Measurements from ENCODE around the gene MLH3.
A peak's percentile ranks its signal among the peaks of the same experiment; 100 is the strongest.
"Not testable (repeated sequence)": the region's sequence is repeated elsewhere in the genome, so short reads cannot be mapped to it uniquely, and the experiment has no call there.

MLH3 gene

DNA sequence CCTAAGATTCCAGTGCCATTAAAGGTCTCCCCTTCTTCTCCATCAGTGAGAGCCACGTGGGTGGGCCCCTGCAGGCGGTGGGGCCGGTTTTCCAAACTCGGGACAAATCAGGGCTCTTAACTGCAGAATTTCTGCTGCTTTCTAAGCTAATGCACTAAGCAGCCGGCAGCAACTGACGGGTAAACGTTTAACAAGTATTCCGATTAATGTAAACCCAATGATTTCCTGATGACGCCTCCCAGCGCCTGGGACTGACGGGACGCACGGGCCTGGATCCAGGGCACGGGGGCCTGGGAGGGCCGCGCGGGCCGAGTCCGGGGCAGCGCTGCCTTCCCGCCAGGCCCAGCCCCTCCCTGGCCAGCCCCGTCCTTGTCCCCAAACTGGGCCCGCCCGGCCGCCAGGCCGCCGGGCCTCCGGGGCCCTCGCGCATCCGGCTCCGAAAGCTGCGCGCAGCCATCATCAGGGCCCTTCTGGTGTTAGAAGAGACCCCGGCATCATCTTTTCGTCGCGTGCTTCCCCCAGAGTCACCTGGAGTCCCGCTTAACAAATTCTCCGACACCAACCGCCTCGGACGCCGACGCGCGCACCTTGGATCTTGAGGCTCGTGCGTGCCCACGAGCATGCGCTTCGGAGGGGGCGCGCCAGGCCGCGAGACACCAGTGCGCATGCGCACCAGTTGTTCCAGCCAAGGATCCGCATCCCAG, at the start of gene MLH3:
Gene MLH3, minus strand, starts transcription at position 616 of the 704 bp plus-strand sequence. CDS start 1,812 bp downstream, outside the sequence.
- peak; percentile 87 for DNase-seq

DNA sequence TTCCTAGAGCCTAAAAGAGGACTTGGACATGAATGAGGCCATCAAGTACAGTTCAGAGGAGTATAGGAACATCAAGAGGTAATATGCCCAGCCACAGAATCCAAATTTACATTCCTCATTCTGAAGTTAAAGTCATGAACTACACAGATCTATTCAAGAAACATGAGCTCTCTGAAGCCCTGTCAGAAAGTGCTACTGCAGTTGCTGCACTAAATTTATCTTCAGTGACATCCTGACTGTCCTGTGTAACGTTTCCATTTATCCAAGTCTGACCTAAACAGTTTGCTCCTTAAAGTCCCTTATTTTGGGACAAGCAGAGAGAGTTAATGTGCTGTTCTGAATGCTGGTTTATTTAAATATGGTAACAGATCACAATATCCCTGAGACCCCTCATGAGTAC, 47.4 kb upstream of the MLH3 start:
- no peak for DNase-seq

GRCh38 chr14:75098212-75098611, 46.9 kb upstream of the MLH3 start:
- no peak for DNase-seq

- DNase-seq, result no peak
Observed at GRCh38 chr14:75096959-75097358, 45.7 kb upstream of the MLH3 start.

- no peak for DNase-seq
Observed at GRCh38 chr14:75095690-75096089, 44.4 kb upstream of the MLH3 start.

- no peak for DNase-seq
Observed at GRCh38 chr14:75094896-75095295, 43.6 kb upstream of the MLH3 start.

- DNase-seq, result no peak
Observed at GRCh38 chr14:75092698-75093097, 41.4 kb upstream of the MLH3 start.

DNA sequence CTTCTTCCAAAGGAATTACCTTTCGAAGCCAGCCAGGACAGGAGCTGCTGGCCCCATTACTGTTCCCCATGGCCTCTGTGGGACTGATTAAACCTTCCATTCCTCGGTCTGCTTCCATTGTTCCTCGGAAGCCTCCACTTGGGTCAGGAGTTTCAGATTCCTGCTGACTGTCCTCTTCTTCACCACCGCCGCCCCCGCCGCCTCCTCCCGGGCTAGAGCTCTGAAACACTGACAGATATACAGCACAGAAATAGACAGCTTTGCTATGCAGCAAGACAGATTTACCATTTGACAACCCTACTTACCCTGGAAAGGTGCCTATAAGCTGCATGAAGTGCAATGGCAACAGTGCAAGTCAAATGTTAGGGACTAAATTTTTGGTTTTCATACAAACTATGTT, 40.0 kb upstream of the MLH3 start:
- no peak for DNase-seq

GRCh38 chr14:75090353-75090752, 39.1 kb upstream of the MLH3 start:
- no peak for DNase-seq

- peak; percentile 36 for DNase-seq
Observed at GRCh38 chr14:75088566-75089373, 37.5 kb upstream of the MLH3 start.

DNA sequence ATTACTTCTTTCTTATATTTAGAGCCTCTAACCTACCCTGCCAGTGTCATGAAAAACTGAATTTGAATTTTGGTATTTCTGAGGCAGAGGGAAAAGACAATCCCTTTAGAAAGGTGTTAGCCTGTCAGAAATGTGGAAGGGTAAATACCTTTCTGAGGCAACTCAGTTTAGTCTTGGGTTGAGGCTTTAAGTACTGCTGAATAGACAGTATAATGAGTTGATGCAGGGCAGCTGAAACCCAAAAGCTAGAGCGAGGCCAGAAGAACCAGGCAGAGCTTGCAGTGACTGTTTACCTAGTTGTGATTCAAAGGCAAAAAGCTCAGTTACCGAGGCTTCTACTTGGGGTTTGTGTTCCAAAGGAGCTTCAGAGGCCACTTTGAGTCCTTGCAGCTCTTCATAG, 36.9 kb upstream of the MLH3 start:
- DNase-seq, result no peak

DNA sequence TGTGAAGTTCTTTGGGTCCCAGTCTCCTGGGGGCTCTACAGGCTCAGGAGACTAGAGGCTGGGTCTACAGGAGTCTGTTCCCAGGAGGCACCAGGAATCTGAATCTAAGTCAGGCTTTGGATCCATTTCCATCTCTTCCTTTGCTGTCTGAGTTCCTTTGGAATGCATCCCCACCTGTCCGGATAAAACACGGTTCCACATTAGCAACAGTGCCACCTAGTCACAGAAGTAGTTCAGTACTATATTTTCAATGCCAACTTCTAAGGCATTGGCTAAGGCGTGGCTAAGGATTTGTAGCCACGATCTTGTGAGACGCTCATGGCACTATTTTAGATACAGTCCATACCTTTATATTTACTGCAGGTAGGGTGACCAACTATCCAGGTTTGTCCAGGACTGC, 33.2 kb upstream of the MLH3 start:
- no peak for DNase-seq

GRCh38 chr14:75083271-75083670, 32.0 kb upstream of the MLH3 start:
- no peak for DNase-seq

DNA sequence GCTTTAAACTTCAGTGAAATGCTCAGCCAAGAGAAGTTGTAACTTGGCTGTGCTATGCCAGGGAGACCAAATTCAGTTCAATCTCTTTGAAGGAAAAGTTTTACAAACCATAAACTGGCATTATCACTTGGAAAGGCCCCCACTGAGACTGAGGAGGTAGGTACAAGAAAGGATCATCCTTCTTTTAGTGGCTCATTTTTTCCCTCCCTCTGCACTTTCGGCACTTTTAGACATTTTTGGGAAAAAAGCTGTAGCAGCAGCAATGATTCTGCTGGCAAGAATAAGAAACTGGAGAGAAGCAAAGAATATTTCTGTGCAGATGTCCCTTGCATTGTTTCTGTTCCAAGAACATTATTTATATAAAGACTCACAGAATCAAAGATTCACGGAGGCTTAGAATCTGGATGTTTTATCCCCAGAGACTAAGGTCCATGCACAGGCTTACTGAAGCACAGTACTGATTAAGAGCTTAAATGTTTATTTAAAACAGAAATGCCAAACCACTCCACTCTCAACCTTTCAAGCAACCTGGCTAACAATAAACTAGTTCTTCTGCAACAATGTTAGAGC, 30.5 kb upstream of the MLH3 start:
- DNase-seq, result no peak

GRCh38 chr14:75079521-75079920, 28.3 kb upstream of the MLH3 start:
- DNase-seq, result no peak

GRCh38 chr14:75077794-75078193, 26.5 kb upstream of the MLH3 start:
- DNase-seq, result no peak

DNA sequence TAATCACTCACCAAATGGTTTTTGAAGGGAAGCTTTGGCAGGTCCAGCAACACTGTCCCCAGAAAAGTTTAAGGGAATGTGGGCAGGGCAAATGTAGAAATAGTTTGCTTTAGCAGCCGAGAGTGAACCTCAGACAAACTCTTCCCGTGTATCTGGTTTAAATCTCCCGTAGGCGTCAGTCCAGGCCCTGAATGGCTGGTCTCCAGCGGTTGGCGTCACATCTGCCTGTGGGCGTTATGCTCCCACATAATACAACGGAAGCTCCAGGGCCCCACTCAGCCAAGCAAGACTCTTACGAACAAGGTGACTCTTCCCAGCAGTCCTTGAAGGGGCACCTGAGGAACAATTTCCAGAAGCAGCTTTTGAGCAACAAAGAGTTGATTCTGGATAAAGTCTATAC, 19.1 kb upstream of the MLH3 start:
- peak; percentile 72 for DNase-seq

GRCh38 chr14:75069811-75070145, 18.5 kb upstream of the MLH3 start:
- no peak for DNase-seq

DNA sequence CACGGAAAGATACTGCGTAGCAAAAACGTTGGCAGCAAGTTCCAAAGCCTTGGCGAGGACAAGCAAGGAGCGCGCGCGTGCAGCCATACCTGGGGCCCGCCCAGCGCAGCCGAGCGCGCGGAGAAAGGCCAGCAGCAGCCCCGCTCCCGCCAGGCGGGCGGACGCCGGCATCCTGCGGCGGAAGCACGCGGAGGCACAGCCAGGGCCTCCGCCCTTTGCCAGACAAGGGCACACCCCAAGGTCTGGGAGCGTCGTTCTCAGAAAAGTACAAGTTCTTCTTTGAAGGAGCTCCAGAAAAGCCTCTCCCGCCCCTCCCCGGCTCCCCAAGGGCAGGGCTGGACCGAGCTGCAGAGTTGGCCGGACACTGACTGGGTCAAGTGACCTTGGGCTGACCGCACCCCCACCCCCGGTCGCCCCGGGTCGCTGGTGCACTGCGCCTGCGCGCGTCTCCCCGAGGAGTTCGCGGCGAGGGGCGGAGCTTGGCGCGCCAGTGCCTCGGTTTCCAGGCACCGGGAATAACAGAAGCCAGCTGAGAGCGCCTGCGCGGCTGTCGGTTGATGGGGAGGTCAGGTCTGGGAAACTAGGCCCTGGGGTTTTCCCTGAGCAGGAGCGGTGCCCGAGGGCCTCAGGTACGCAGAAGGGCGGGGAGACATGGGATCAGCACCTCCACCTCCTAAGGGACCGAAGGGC, 18.0 kb upstream of the MLH3 start, which contains the start of gene ZC2HC1C:
Gene ZC2HC1C, plus strand, starts transcription at position 521 of the 690 bp plus-strand sequence. CDS start 933 bp downstream, outside the sequence.
- DNase-seq, result peak; percentile 96

DNA sequence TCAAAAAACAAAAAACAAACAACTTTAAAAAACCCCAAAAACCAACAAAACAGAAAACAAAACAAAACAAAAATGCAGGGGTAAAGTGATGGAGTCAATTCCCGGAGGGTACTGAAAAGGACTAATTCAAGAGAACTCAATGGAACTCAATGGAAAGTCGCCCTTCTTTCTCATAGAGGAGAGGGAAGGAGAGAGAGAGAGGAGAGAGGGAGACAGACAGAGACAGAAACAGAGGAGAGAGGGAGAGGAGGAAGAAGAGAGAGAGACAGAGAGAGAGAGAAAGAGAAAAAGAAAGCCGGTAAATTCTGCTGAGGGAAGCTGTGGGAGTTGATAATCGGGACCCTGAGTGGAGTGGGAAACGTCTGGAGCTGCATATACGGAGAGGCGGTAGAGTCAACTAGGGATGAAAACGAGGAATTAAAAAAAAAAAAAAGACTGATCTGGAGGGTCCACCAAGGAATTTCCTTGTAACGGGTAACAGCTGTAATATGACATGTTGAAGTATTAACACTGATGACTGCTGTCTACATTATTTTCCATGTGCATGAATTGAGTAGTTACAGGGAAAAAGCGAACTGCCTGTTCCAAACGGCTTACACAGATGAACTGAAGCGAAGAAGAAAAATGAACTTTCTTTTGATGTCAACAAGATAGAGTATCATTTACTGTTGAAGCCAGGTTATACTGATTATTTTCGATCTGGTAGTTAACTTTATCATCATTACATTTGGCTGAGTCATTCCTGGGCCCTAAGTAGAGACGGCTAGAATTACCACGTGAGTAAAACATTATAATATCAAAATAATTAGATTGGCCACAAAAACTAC, 17.2 kb upstream of the MLH3 start:
- no peak for DNase-seq

GRCh38 chr14:75067765-75068164, 16.5 kb upstream of the MLH3 start:
- not testable (repeated sequence) for DNase-seq

DNA sequence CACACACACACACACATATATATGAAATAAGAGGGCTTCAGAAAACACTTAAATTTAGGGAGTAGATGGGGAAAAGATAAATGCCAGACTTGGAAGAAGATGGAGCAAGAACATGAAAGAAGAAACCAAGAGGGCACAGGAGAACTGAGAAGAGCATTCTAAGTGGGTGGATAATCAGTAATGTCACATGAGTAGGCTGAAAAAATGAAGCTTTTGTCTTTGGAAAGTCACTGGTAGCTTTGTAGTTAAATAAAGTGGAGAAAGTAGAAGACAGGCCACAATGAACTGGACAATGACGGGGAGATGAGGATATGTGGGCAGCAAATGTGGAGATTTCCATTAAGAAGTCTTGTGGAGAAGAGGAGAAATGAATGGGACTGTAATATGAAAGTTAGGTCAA, 15.9 kb upstream of the MLH3 start:
- no peak for DNase-seq
